ENCODE results near the gene PCSK5.

Gene PCSK5

DNA sequence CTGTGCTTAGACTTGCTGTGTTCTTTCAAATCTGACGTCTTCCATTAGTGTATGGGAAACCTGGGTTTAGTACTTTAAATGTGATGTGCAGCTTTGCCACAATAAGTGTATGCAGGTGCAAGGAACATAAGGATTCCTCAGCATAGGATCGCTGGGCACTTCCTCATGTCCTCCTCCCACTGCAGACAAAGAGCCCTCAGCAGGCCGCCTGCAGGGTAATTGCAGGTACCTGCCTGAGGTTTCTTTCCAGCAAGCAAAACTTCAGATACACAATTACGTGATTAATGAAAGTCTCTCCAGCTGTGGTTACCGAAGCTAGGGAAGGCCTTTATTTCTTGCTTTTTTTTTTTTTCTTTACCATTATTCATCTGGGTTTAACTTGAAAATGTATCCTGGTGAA lies 270.6 kb downstream of the PCSK5 start:
- TF ChIP-seq CTCF (IDR thresholded peaks at IDR 0.05; ENCODE audit: insufficient read depth, low read length, poor library complexity, severe bottlenecking): no peak
- DNase-seq (ENCODE audit: extremely low read depth, insufficient read length): no peak
- Histone ChIP-seq H3K4me3 (replicated peaks; ENCODE audit: low read depth, low read length) (no peak overlapping the region), H3K27me3 (replicated peaks; ENCODE audit: control insufficient read depth, insufficient read depth, low read length) (no peaks in the 10 kb centered on the region; the same call in 1 of the 2 replicates), H3K36me3 (ENCODE audit: control insufficient read depth, insufficient read depth, low read length) (no peaks in the 10 kb centered on the region)

- no peak for DNase-seq (ENCODE audit: extremely low read depth, insufficient read length)
- no peak overlapping the region for H3K4me3 ChIP-seq (replicated peaks; ENCODE audit: low read depth, low read length)
- no peaks in the 10 kb centered on the region for H3K36me3 ChIP-seq (ENCODE audit: control insufficient read depth, insufficient read depth, low read length)
- no peak for TF ChIP-seq CTCF (IDR thresholded peaks at IDR 0.05; ENCODE audit: insufficient read depth, low read length, poor library complexity, severe bottlenecking)
- H3K27me3 ChIP-seq (replicated peaks; ENCODE audit: control insufficient read depth, insufficient read depth, low read length): no peaks in the 10 kb centered on the region; the same call in 1 of the 2 replicates
Observed at GRCh38 chr9:76161541-76161940, 271.1 kb downstream of the PCSK5 start.

DNA sequence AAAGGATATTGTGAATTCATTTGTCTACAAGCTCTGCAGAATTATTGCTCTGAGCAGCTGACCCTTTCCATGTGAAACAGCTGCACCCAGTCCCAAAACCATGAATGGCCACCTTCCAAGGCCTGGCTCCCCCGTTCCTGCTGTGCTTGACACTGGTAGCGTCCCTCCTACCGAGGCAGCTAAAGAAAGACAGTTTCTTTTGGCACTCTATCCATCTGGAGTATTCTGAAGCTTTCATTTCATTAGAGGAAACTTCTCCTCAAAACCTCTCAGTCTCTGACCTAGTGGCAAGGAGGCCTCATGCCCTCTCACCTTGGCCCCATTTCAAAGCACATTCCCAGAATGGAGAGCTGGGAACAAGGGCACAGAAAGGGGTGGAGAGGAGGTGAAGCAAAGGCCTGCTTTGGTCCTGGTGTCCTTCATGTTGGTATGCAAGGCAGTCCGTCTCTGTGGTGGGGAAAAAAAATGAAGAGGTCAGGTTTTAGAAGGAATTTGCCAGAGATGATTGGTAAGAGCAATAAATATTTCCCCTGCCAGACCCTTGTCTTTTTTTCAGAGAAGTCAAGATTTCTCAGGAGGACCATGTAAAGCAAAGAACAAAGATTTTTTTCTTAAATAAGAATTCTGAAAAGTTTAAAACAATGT lies 271.7 kb downstream of the PCSK5 start:
- Histone ChIP-seq H3K36me3 (ENCODE audit: control insufficient read depth, insufficient read depth, low read length) (no peaks in the 10 kb centered on the region), H3K4me3 (replicated peaks; ENCODE audit: low read depth, low read length) (no peak overlapping the region), H3K27me3 (replicated peaks; ENCODE audit: control insufficient read depth, insufficient read depth, low read length) (no peaks in the 10 kb centered on the region; the same call in 1 of the 2 replicates)
- no peak for TF ChIP-seq CTCF (IDR thresholded peaks at IDR 0.05; ENCODE audit: insufficient read depth, low read length, poor library complexity, severe bottlenecking)
- DNase-seq (ENCODE audit: extremely low read depth, insufficient read length): no peak

DNA sequence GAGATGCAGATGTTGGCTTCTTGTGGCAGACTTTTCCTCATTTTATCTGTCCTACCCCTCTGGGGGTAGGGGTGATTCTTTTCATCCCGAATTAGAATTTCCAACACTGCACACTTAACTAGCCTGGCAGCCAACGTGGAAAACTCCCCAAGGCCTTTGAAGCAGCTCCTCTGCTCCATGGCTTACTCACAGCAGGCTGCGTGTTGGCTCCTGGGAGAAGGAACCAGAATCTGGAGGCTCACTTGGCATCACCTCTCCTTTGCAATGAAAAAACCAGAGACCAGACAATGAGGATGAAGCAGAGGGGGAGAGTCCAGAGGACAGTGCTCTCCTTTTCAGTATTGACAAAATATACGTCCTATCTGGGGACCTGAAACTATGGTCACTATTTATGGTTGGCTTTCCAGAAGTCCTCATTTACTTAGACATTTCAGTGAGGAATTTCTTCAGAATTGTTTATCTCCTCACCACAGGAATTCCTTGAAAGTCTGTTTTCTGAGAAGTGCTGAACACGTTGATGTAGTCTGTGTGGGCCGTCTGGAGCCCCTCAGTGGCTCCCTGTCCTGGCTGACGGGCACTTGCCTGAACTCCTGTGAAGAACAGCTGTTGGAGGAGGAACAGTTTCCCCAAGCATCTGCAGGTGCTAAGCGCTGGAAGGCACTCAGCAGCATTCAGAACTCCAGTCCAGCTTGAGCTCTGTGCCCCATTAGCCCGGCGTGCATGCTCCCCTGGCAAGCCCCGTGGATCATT lies 272.5 kb downstream of the PCSK5 start:
- Histone ChIP-seq H3K4me3 (replicated peaks; ENCODE audit: low read depth, low read length) (no peak overlapping the region), H3K36me3 (ENCODE audit: control insufficient read depth, insufficient read depth, low read length) (no peaks in the 10 kb centered on the region), H3K27me3 (replicated peaks; ENCODE audit: control insufficient read depth, insufficient read depth, low read length) (no peaks in the 10 kb centered on the region; the same call in 1 of the 2 replicates)
- no peak for DNase-seq (ENCODE audit: extremely low read depth, insufficient read length)
- no peak for TF ChIP-seq CTCF (IDR thresholded peaks at IDR 0.05; ENCODE audit: insufficient read depth, low read length, poor library complexity, severe bottlenecking)

DNA sequence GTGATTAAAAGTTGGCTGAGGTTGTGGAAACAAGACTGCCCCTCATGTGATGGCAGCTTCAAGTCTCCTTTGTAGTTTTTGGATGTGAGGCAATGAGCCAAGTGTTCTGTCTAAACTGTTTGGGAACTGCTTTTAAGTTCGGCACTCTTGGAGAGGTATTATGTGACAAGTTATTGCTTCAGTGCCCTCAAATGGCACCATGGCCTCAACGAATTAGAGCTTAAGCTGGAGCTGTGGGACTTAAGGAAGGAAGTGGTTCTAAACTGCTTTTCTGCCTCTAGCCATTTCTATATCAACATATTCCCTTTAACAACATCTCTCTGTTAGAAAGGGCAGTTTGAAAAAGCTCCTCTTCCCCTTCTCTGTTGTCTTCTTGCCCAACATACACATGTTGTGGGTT lies 276.1 kb downstream of the PCSK5 start:
- no peak overlapping the region for H3K4me3 ChIP-seq (replicated peaks; ENCODE audit: low read depth, low read length)
- TF ChIP-seq CTCF (IDR thresholded peaks at IDR 0.05; ENCODE audit: insufficient read depth, low read length, poor library complexity, severe bottlenecking): no peak
- DNase-seq (ENCODE audit: extremely low read depth, insufficient read length): no peak

More for the DNA sequence above, 276.1 kb downstream of the PCSK5 start:
- Histone ChIP-seq H3K36me3 (ENCODE audit: control insufficient read depth, insufficient read depth, low read length) (no peaks in the 10 kb centered on the region), H3K27me3 (replicated peaks; ENCODE audit: control insufficient read depth, insufficient read depth, low read length) (no peaks in the 10 kb centered on the region; the same call in 1 of the 2 replicates)

All from GM06990 (cell line).